WTC11 (cell line): Measurements from ENCODE around the gene CELA3A.

ENCODE experiments used
- IRF2 ChIP-seq: sonication (generic); formaldehyde crosslinking; IDR thresholded peaks from 2 replicates; pipeline ENCODE4 v1.8.0; 2022; ENCODE audit warnings: low read depth, missing genetic modification reagents, borderline replicate concordance
- NFYB ChIP-seq: sonication (generic); formaldehyde crosslinking; conservative IDR thresholded peaks from 2 replicates; pipeline ENCODE4 v1.8.0; 2022; ENCODE audit warnings: low read depth, missing genetic modification reagents
- NR1H2 ChIP-seq: sonication (generic); formaldehyde crosslinking; IDR thresholded peaks from 2 replicates; pipeline ENCODE4 v1.9.0; 2021; ENCODE audit warnings: mild to moderate bottlenecking, moderate library complexity, missing genetic modification reagents
- TF ChIP-seq, protein P1 (sequence below): fragments of 200-600 bp; IDR thresholded peaks from 2 replicates; pipeline ENCODE4 v1.8.0; 2022; ENCODE audit warnings: antibody characterized with exemption
- TF ChIP-seq, protein P2 (sequence below): sonication (generic); formaldehyde crosslinking; IDR thresholded peaks from 2 replicates; pipeline ENCODE4 v1.8.1; 2023; ENCODE audit warnings: mild to moderate bottlenecking, missing genetic modification reagents, moderate library complexity

- TF ChIP-seq, protein P1, sequence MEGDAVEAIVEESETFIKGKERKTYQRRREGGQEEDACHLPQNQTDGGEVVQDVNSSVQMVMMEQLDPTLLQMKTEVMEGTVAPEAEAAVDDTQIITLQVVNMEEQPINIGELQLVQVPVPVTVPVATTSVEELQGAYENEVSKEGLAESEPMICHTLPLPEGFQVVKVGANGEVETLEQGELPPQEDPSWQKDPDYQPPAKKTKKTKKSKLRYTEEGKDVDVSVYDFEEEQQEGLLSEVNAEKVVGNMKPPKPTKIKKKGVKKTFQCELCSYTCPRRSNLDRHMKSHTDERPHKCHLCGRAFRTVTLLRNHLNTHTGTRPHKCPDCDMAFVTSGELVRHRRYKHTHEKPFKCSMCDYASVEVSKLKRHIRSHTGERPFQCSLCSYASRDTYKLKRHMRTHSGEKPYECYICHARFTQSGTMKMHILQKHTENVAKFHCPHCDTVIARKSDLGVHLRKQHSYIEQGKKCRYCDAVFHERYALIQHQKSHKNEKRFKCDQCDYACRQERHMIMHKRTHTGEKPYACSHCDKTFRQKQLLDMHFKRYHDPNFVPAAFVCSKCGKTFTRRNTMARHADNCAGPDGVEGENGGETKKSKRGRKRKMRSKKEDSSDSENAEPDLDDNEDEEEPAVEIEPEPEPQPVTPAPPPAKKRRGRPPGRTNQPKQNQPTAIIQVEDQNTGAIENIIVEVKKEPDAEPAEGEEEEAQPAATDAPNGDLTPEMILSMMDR, result no peak
- TF ChIP-seq IRF2 (CRISPR knock-in tag) (no peak), NFYB (CRISPR knock-in tag) (no peak), NR1H2 (CRISPR knock-in tag) (no peak)
- TF ChIP-seq, protein P2, sequence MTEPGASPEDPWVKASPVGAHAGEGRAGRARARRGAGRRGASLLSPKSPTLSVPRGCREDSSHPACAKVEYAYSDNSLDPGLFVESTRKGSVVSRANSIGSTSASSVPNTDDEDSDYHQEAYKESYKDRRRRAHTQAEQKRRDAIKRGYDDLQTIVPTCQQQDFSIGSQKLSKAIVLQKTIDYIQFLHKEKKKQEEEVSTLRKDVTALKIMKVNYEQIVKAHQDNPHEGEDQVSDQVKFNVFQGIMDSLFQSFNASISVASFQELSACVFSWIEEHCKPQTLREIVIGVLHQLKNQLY (CRISPR knock-in tag), result no peak
Measured at GRCh38 chr1:22039594-22040285, 38.3 kb downstream of the CELA3A start.
